ENCODE measurements around the gene GNG12. TPM values are rescaled to one million over a fixed set of nuclear protein-coding genes. Genes with fewer than 3 reads are reported as not detected.

The GNG12 gene
- total and polyA plus RNA-seq, 2 donors from 2014 or later: 46.1 to 89.3 TPM

DNA sequence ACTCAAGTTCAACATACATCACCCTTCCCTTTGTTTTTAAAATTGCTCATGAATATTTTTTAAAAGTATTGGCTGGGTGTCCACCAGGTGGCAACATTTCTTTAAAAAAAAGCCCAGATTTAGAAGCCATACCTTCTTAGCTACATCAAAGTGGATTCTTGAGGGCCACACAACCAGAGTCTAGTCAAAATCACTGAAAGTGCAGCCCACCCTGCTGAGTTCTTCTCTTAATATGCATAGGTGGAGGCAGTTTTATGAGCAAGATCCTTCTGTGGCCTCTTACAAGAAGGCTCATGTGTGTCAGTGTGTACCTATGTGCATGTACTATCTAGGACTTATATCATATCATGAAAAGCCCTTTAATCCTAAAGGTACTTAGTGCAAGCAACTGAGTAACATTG, 16.9 kb upstream of the GNG12 start:
- Histone ChIP-seq H3K9me3 (ENCODE audit: control insufficient read depth in 2 of 3, insufficient read depth in 1 of 3, low read length in 3 of 3) (no peaks in the 10 kb centered on the region), H3K9ac (ENCODE audit: low read length in 3 of 3) (no peak overlapping the region), H3K4me3 (ENCODE audit: low read length in 3 of 3) (no peak overlapping the region), H3K4me1 (ENCODE audit: control insufficient read depth in 2 of 3, insufficient read depth in 2 of 3, low read depth in 1 of 3, low read length in 3 of 3) (peaks cover 2 to 7% (median 4%) of the 10 kb centered on the region in 3 donors), H3K27ac (ENCODE audit: low read depth in 2 of 2, low read length in 2 of 2) (peak overlapping the region in 1 of 2 donors; percentile 64), H3K27me3 (ENCODE audit: control insufficient read depth, insufficient read depth, low read length) (no peaks in the 10 kb centered on the region), H3K36me3 (ENCODE audit: control insufficient read depth in 2 of 3, insufficient read depth in 3 of 3, low read length in 3 of 3) (no peaks in the 10 kb centered on the region)
- intact Hi-C loops (cut with DNase I): loop anchor here (10.0 kb wide), 1 partner anchor 255 kb away; no protein-coding TSS in a partner anchor
- peak in 2 of 5 donors; percentile 63 to 69 for DNase-seq
- no peak for FAIRE-seq
- TF ChIP-seq, protein P1, sequence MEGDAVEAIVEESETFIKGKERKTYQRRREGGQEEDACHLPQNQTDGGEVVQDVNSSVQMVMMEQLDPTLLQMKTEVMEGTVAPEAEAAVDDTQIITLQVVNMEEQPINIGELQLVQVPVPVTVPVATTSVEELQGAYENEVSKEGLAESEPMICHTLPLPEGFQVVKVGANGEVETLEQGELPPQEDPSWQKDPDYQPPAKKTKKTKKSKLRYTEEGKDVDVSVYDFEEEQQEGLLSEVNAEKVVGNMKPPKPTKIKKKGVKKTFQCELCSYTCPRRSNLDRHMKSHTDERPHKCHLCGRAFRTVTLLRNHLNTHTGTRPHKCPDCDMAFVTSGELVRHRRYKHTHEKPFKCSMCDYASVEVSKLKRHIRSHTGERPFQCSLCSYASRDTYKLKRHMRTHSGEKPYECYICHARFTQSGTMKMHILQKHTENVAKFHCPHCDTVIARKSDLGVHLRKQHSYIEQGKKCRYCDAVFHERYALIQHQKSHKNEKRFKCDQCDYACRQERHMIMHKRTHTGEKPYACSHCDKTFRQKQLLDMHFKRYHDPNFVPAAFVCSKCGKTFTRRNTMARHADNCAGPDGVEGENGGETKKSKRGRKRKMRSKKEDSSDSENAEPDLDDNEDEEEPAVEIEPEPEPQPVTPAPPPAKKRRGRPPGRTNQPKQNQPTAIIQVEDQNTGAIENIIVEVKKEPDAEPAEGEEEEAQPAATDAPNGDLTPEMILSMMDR (IDR thresholded peaks at IDR 0.05; ENCODE audit: borderline replicate concordance, extremely low read depth, insufficient read depth): peak; percentile 33

DNA sequence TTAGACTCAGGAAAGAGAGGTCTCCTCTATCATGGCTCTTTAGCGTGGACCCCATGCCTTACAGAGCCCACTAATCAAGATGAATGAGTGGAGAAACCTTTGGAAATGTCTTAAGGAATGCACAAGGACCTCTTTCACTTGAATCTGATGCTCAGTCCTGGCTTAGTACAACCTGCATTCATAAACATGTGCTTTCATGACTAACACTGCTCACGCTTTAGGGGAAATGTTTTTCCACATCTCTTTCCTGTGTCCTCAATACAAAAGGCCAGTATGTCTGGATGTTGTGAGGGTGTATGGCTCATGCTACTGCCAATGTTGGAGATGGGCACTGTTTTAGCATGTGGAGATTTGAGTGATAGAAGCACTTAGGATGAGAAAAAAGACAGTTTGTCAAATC, 14.2 kb upstream of the GNG12 start:
- TF ChIP-seq, protein P1 (IDR thresholded peaks at IDR 0.05; ENCODE audit: borderline replicate concordance, extremely low read depth, insufficient read depth): no peak
- intact Hi-C loops (cut with DNase I): no loop called here
- Histone ChIP-seq H3K27ac (ENCODE audit: low read depth in 2 of 2, low read length in 2 of 2) (no peak overlapping the region), H3K9ac (ENCODE audit: low read length in 3 of 3) (no peak overlapping the region), H3K4me1 (ENCODE audit: control insufficient read depth in 2 of 3, insufficient read depth in 2 of 3, low read depth in 1 of 3, low read length in 3 of 3) (peaks cover 2 to 7% (median 4%) of the 10 kb centered on the region in 3 donors), H3K4me3 (ENCODE audit: low read length in 3 of 3) (no peak overlapping the region), H3K27me3 (ENCODE audit: control insufficient read depth, insufficient read depth, low read length) (no peaks in the 10 kb centered on the region), H3K9me3 (ENCODE audit: control insufficient read depth in 2 of 3, insufficient read depth in 1 of 3, low read length in 3 of 3) (no peaks in the 10 kb centered on the region), H3K36me3 (ENCODE audit: control insufficient read depth in 2 of 3, insufficient read depth in 3 of 3, low read length in 3 of 3) (no peaks in the 10 kb centered on the region)
- FAIRE-seq (no peak), DNase-seq (peak in 1 of 5 donors; percentile 53)

DNA sequence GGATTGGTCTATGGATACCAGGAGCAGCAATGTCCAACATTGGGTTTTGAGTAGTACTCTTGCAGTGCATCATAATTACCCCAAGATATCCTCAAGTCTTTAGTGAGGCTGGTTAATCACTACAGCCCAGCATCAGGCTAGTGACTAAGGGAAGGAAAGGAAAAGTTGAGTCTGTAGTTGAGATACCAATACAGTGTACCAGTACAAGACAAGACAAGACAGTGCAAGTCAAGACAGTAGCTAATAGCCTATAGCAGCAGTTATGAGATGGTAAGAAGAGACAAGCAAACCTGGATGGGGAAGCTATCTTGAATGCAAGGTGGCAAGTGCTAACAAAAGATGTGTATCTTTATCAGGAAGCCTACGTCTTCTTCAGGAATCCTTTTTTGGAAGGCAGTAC, 13.3 kb upstream of the GNG12 start:
- no peaks in the 10 kb centered on the region for H3K36me3 ChIP-seq (ENCODE audit: control insufficient read depth in 2 of 3, insufficient read depth in 3 of 3, low read length in 3 of 3)
- no peaks in the 10 kb centered on the region for H3K9me3 ChIP-seq (ENCODE audit: control insufficient read depth in 2 of 3, insufficient read depth in 1 of 3, low read length in 3 of 3)
- H3K27me3 ChIP-seq (ENCODE audit: control insufficient read depth, insufficient read depth, low read length): no peaks in the 10 kb centered on the region
- FAIRE-seq: no peak
- no peak overlapping the region for H3K27ac ChIP-seq (ENCODE audit: low read depth in 2 of 2, low read length in 2 of 2)
- H3K4me1 ChIP-seq (ENCODE audit: control insufficient read depth in 2 of 3, insufficient read depth in 2 of 3, low read depth in 1 of 3, low read length in 3 of 3): peaks cover 2 to 7% (median 4%) of the 10 kb centered on the region in 3 donors
- no peak overlapping the region for H3K9ac ChIP-seq (ENCODE audit: low read length in 3 of 3)
- TF ChIP-seq, protein P1 (IDR thresholded peaks at IDR 0.05; ENCODE audit: borderline replicate concordance, extremely low read depth, insufficient read depth): no peak
- no peak for DNase-seq
- H3K4me3 ChIP-seq (ENCODE audit: low read length in 3 of 3): no peak overlapping the region
- intact Hi-C loops (cut with DNase I): no loop called here

DNA sequence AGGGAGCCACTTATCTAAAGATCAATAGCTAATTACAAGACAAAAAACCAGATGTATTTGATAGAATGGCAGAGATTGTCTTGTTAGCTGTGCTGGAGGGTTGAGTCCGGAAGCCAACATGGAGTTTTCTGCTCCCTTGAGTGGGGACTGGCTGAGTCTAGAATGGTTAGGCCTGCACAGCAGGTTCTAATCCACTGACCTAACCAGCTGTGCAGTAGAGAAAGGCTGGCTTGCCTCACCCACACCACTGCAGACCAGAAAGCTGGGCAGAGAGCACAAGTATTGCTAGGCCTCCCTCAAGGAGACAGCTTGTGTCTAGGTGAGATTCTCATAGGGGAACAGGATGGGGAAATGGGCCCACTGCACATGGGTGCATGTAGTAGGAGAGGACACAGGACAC, 11.7 kb upstream of the GNG12 start:
- peaks cover 2 to 4% (median 3%) of the 10 kb centered on the region in 3 donors for H3K4me1 ChIP-seq (ENCODE audit: control insufficient read depth in 2 of 3, insufficient read depth in 2 of 3, low read depth in 1 of 3, low read length in 3 of 3)
- TF ChIP-seq, protein P1 (IDR thresholded peaks at IDR 0.05; ENCODE audit: borderline replicate concordance, extremely low read depth, insufficient read depth): no peak
- no peaks in the 10 kb centered on the region for H3K9me3 ChIP-seq (ENCODE audit: control insufficient read depth in 2 of 3, insufficient read depth in 1 of 3, low read length in 3 of 3)
- no peak overlapping the region for H3K4me3 ChIP-seq (ENCODE audit: low read length in 3 of 3)
- FAIRE-seq (no peak), DNase-seq (no peak)
- intact Hi-C loops (cut with DNase I): no loop called here
- H3K36me3 ChIP-seq (ENCODE audit: control insufficient read depth in 2 of 3, insufficient read depth in 3 of 3, low read length in 3 of 3): no peaks in the 10 kb centered on the region
- H3K27me3 ChIP-seq (ENCODE audit: control insufficient read depth, insufficient read depth, low read length): no peaks in the 10 kb centered on the region
- no peak overlapping the region for H3K9ac ChIP-seq (ENCODE audit: low read length in 3 of 3)
- H3K27ac ChIP-seq (ENCODE audit: low read depth in 2 of 2, low read length in 2 of 2): no peak overlapping the region
